BJ (cell line): ENCODE measurements around the gene TP53INP2. TPM values are rescaled to one million over a fixed set of nuclear protein-coding genes. Genes with fewer than 3 reads are reported as not detected.

Experiments
- CTCF ChIA-PET: fragments of 350-600 bp; formaldehyde crosslinking; extraction: SDS; loops from one replicate; lab custom pipeline; 2021; ENCODE audit warnings: antibody characterized with exemption, inconsistent platforms; lab: Yijun Ruan, JAX
- POLR2A ChIA-PET: fragments of 300-600 bp; sonication (Branson Sonifier 250); formaldehyde crosslinking; extraction: SDS; loops from one replicate; lab custom pipeline; 2021; ENCODE audit warnings: antibody characterized with exemption; lab: Charles Lee
- DNase-seq: peaks from one replicate; pipeline ENCODE4 v3.0.0-alpha.2; 2011; ENCODE audit warnings: low read depth
- H3K27me3 ChIP-seq: 2 replicates; pipeline ENCODE4 v1.6.0; 2011; ENCODE audit warnings: low read length; ENCODE audit not compliant: control insufficient read depth, insufficient read depth
- H3K36me3 ChIP-seq: 2 replicates; pipeline ENCODE4 v1.5.1; 2011; ENCODE audit warnings: low read length; ENCODE audit not compliant: control insufficient read depth, insufficient read depth
- H3K4me3 ChIP-seq: 2 replicates; pipeline ENCODE4 v1.5.1; 2011; ENCODE audit warnings: low read depth, mild to moderate bottlenecking, control low read depth, low read length
- polyA plus RNA-seq: library from polyadenylated mRNA; depleted of rRNA; stranded (reverse); fragments of >200 nt; gene quantifications from 2 replicates; pipeline ENCODE4 v1.2.3, GENCODE V29; 2011
- TF ChIP-seq, protein P1 (sequence below): IDR thresholded peaks from 2 replicates; pipeline ENCODE4 v1.5.1; 2011; ENCODE audit warnings: low read depth, mild to moderate bottlenecking, control low read depth, inconsistent platforms, low read length, moderate library complexity; ENCODE audit not compliant: insufficient read depth

The TP53INP2 gene
- polyA plus RNA-seq, 1 experiment = 5.1 TPM

DNA sequence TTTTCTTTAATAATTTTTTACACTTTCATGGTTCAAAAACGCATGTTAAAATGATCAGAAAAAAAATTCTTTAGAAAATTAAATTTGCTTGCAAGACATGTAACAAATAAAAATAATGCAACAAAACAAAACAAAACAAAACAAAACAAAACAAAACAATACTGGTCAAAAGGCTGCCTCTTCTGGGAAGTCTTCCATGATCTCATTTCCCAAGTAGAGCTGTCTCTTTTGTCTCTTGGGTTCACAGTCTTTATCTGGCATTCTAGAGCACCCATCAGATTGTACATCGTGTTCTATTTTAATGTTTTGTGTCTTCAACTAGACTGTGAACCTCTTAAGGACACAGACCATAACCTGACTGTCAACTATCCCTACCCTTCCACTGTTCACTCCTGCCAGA is 25.3 kb downstream of the TP53INP2 start:
- Histone ChIP-seq H3K4me3 (no peak overlapping the region), H3K36me3 (peaks cover 13% of the 10 kb centered on the region), H3K27me3 (no peaks in the 10 kb centered on the region)
- ChIA-PET CTCF (interaction anchor here (0.6 to 1.5 kb wide), 5 partner anchors 10 to 283 kb away, joined by 3 to 4 read pairs (median 3); no protein-coding TSS in a partner anchor), POLR2A (no interaction called here)
- TF ChIP-seq, protein P1, sequence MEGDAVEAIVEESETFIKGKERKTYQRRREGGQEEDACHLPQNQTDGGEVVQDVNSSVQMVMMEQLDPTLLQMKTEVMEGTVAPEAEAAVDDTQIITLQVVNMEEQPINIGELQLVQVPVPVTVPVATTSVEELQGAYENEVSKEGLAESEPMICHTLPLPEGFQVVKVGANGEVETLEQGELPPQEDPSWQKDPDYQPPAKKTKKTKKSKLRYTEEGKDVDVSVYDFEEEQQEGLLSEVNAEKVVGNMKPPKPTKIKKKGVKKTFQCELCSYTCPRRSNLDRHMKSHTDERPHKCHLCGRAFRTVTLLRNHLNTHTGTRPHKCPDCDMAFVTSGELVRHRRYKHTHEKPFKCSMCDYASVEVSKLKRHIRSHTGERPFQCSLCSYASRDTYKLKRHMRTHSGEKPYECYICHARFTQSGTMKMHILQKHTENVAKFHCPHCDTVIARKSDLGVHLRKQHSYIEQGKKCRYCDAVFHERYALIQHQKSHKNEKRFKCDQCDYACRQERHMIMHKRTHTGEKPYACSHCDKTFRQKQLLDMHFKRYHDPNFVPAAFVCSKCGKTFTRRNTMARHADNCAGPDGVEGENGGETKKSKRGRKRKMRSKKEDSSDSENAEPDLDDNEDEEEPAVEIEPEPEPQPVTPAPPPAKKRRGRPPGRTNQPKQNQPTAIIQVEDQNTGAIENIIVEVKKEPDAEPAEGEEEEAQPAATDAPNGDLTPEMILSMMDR = no peak
- DNase-seq = no peak

DNA sequence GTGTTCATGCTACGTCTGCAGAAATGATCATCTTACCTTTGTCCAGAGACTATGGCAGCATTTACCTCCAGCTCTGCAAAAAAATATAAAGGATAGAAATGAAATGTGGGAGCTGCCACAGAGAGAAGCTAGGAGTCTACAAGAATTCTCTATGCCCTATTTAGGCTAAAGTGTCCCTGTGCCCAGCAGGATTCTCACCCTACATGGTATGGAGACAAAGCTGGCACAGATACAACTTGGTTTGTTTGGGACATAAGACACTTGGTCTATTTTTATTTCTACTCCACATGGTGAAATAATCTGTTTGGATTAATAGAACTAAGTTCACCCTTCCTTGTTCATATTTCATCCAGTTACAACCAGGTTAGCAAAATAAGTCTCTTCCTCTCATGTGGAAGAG is 28.4 kb downstream of the TP53INP2 start:
- ChIA-PET POLR2A (no interaction called here), CTCF (interaction anchor here (0.9 to 1.8 kb wide), 3 partner anchors 13 to 153 kb away, joined by 3 to 6 read pairs (median 3); no protein-coding TSS in a partner anchor)
- TF ChIP-seq, protein P1 = no peak

DNA sequence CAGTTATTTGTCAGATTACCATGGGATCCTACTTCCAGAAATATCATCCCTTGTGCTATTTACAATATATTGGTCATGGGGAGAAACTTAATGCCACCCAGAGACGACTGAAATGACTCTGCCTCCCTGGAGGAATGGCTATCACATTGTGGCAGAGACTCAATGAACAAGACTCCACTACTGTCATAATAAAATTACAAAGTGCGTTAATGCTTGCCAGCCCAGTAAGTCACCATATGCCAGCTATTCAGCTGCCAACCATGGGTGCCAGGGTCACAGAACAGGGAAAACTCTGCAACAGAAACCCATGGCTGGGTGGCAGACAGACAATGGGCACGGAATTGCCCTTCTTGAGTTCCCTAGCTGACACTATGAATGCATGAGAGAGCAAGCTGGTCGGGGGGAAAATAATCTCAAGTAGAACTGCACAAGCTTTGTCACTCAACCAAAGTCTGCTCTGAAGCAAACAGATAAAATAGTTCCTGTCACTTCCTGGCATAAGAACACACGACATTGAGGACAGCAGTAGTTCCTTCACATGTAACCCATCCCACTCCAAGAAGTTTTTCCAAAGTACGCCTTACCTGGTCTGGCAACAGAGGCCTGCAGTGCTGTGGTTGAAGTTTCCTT is 32.1 kb downstream of the TP53INP2 start:
- ChIA-PET CTCF (interaction anchor here (0.7 kb wide), 1 partner anchor 15 kb away, joined by 6 read pairs; no protein-coding TSS in a partner anchor), POLR2A (no interaction called here)
- H3K36me3 ChIP-seq = peaks cover 10% of the 10 kb centered on the region

More for the DNA sequence above, 28.4 kb downstream of the TP53INP2 start:
- no peak for DNase-seq
- Histone ChIP-seq H3K4me3 (no peak overlapping the region), H3K27me3 (no peaks in the 10 kb centered on the region), H3K36me3 (peaks cover 6% of the 10 kb centered on the region; the same call in 1 of the 2 replicates)

DNA sequence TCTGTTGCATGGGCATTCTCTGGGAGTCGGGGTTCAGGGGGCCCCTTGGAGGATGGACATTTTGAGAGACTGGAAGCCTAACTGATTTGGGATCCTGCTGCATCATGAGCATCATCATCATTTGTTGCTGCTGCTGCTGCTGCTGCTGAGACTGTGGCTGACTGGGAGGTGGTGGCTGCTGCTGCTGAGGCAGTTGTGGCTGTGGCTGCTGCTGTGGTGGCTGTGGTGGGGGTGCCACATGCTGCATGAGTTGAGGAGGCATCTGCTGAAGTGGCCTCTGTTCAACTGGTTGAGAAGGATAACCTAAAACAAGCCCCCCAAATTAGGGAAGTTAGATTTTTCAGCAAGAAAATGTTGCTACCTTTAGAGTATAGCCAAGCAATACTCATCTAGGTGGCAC is 38.9 kb downstream of the TP53INP2 start:
- H3K36me3 ChIP-seq = peaks cover 29% of the 10 kb centered on the region
- DNase-seq = no peak
- no peak overlapping the region for H3K4me3 ChIP-seq
- H3K27me3 ChIP-seq = no peaks in the 10 kb centered on the region
- ChIA-PET CTCF (no interaction called here), POLR2A (no interaction called here)
- TF ChIP-seq, protein P1 = no peak

More for the DNA sequence above, 32.1 kb downstream of the TP53INP2 start:
- no peak overlapping the region for H3K4me3 ChIP-seq
- TF ChIP-seq, protein P1 = no peak
- no peak for DNase-seq
- no peaks in the 10 kb centered on the region for H3K27me3 ChIP-seq

DNA sequence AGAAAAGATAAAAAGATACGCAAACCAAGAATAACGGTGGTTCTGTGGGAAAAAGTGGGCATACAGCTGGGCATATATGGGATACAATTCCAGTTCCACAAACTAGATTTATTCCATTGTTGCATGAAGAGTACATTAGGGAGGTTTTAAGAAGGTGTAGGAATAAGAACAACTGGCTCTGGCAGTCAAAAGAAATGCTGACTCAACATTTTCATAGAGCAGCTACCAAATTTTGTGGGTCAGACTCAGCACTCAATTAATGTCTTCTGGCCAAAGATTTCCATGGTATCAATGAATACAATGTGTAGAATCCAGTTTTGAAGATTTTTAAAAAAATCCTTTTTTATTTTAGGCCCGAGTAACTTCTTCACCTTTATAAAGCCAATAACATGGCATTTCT is 40.2 kb downstream of the TP53INP2 start:
- CTCF ChIA-PET = interaction anchor here (0.9 to 1.1 kb wide), 2 partner anchors 9 to 36 kb away, joined by 4 read pairs; no protein-coding TSS in a partner anchor

More for the DNA sequence above, 40.2 kb downstream of the TP53INP2 start:
- Histone ChIP-seq H3K4me3 (no peak overlapping the region), H3K27me3 (no peaks in the 10 kb centered on the region), H3K36me3 (peaks cover 27% of the 10 kb centered on the region)
- POLR2A ChIA-PET = no interaction called here
- DNase-seq = no peak
- TF ChIP-seq, protein P1 = no peak
